Choroid plexus epithelial cell (primary cell): ENCODE results near the gene A2M.
"Not testable (repeated sequence)": the region's sequence is repeated elsewhere in the genome, so short reads cannot be mapped to it uniquely, and the experiment has no call there.

Experiments
- DNase-seq: peaks from one replicate; pipeline ENCODE4 v3.0.0-alpha.2; 2010; ENCODE audit warnings: low read depth
- H3K4me3 ChIP-seq: 2 replicates; pipeline ENCODE4 v1.5.1; 2011; ENCODE audit warnings: low read depth, mild to moderate bottlenecking, control low read depth, low read length, moderate library complexity
- TF ChIP-seq, protein P1 (sequence below): conservative IDR thresholded peaks from 2 replicates; pipeline ENCODE4 v1.5.1; 2011; ENCODE audit warnings: low read depth, mild to moderate bottlenecking, control low read depth, inconsistent platforms, low read length, moderate library complexity

Gene A2M

GRCh38 chr12:9143929-9144729 is 28.4 kb upstream of the A2M start:
- TF ChIP-seq, protein P1, sequence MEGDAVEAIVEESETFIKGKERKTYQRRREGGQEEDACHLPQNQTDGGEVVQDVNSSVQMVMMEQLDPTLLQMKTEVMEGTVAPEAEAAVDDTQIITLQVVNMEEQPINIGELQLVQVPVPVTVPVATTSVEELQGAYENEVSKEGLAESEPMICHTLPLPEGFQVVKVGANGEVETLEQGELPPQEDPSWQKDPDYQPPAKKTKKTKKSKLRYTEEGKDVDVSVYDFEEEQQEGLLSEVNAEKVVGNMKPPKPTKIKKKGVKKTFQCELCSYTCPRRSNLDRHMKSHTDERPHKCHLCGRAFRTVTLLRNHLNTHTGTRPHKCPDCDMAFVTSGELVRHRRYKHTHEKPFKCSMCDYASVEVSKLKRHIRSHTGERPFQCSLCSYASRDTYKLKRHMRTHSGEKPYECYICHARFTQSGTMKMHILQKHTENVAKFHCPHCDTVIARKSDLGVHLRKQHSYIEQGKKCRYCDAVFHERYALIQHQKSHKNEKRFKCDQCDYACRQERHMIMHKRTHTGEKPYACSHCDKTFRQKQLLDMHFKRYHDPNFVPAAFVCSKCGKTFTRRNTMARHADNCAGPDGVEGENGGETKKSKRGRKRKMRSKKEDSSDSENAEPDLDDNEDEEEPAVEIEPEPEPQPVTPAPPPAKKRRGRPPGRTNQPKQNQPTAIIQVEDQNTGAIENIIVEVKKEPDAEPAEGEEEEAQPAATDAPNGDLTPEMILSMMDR = no peak
- DNase-seq = no peak
- no peak overlapping the region for H3K4me3 ChIP-seq

DNA sequence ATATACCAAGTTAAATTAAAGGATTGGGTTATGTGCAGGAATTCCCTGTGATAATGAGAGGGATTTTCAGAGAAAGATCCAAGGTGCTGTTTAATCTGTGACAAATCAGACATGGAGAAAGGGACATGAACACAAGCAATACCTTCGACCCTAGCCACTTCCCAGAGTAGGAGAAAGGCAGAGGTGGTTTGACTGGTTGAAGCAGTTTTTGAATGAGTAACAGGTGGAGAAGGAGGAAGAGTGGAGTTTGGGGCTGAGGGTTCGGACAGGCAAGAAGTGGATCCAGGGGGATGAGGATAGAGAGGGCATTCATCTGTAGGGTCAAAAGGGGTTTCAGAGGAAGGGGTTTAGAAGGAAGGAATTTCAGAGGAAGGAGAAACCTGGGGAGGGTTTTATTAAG is 27.4 kb upstream of the A2M start:
- no peak for DNase-seq
- no peak overlapping the region for H3K4me3 ChIP-seq
- TF ChIP-seq, protein P1 = no peak

DNA sequence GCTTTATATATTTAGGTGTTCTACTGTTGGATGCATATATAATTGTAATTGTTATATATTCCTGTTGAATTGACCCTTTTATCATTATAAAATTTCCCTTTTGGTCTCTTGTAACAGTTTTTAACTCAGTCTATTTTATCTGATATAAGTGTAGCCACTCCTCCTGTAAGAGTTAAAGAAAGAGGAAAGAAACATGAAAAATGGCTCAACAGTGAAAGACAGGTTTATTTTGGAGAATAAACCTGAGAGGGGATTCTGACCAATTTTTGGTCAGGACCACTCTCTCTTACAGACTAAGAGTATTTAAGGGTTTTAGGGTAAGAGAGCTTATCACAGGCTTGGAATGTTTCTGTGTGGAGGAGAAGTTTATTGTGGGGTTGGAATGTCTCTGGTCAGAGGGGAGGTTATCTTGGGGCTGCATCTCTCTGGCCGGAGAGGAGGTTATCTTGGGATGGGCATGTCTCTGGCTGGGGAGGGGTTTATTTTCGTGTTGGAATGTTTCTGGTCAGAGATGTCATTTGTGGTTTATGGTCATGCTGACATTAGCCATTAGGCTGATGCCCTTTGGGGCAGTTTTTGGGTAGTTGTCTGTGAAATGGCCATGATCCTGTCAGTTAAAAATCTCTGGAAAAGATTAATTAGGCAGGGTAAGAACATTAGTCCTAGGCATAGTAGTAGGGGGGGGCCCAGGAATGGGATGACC is 24.0 kb upstream of the A2M start:
- not testable (repeated sequence) for DNase-seq, H3K4me3 ChIP-seq

DNA sequence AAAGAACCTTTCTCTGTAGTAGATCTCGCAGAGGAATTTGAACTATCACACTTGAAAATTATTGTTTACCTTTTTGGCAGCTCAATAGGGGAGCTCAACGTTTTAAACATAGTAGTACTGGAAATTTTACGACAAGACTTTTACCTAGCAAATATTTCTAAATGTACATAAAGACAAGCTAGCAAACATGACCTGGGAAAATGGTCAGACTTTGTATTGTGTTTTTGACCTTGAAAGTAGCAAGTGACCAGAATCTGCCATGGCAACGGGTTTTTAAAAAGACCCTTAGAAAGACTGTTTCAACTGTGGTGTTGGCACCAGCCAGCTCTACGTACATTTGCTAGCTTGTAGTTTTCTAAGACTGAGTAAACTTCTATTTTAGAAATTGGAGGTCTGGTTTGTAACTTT is 20.2 kb upstream of the A2M start:
- DNase-seq = no peak
- no peak overlapping the region for H3K4me3 ChIP-seq
- TF ChIP-seq, protein P1 = no peak

GRCh38 chr12:9134981-9135628 is 19.4 kb upstream of the A2M start:
- peak; percentile 6 for DNase-seq
- TF ChIP-seq, protein P1 = peak; percentile 29

GRCh38 chr12:9133216-9133916 is 17.6 kb upstream of the A2M start:
- TF ChIP-seq, protein P1 = no peak
- no peak for DNase-seq
- no peak overlapping the region for H3K4me3 ChIP-seq

More at GRCh38 chr12:9134981-9135628, 19.4 kb upstream of the A2M start:
- H3K4me3 ChIP-seq = no peak overlapping the region

DNA sequence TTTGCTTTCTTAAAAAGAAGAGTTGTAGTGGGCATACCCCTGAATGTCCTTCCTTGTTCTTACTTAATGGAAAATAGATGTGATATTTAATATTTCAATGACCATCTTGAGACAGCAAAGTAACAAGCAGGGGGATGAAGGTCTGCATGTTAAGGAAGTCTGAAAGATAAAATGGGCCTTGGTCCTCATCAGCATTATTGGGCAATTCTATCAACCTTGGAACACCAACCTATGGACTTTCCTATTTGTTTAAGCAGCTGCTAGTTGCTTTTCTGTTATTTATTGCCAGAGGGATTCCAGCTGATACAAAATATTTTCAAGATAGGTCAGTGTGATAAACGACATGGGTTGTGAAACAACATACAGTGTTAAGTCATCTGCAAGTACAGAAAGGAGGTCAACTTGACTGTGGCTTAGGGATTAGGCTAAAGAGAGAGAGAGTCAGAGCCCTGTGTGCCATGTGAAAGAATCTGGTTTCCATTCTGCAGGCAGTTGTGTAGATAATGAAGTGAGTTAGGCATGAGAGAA is 16.4 kb upstream of the A2M start:
- TF ChIP-seq, protein P1 = no peak
- no peak overlapping the region for H3K4me3 ChIP-seq
- no peak for DNase-seq
